Endothelial cell (in vitro differentiated cells): ENCODE data around the gene TMEM170A. TPM values are rescaled to one million over a fixed set of nuclear protein-coding genes. Genes with fewer than 3 reads are reported as not detected.

Experiments
- DNase-seq: peaks from one replicate; pipeline ENCODE4 v3.0.0; 2021; ENCODE audit warnings: low spot score
- H3K27ac Mint-ChIP-seq: one replicate; pipeline ENCODE4 v1.8.0; 2021; ENCODE audit warnings: mixed read lengths, inconsistent platforms; ENCODE audit not compliant: unreplicated experiment
- H3K27me3 Mint-ChIP-seq: one replicate; pipeline ENCODE4 v1.8.0; 2021; ENCODE audit warnings: mild to moderate bottlenecking, moderate library complexity, mixed read lengths, inconsistent platforms; ENCODE audit not compliant: unreplicated experiment
- H3K36me3 Mint-ChIP-seq: one replicate; pipeline ENCODE4 v1.8.0; 2021; ENCODE audit warnings: mild to moderate bottlenecking, low read depth, mixed read lengths, inconsistent platforms; ENCODE audit not compliant: unreplicated experiment
- H3K4me1 Mint-ChIP-seq: one replicate; pipeline ENCODE4 v1.8.0; 2021; ENCODE audit warnings: mild to moderate bottlenecking, mixed read lengths, inconsistent platforms; ENCODE audit not compliant: unreplicated experiment
- H3K4me3 Mint-ChIP-seq: one replicate; pipeline ENCODE4 v1.8.0; 2021; ENCODE audit warnings: mild to moderate bottlenecking, mixed read lengths, inconsistent platforms; ENCODE audit not compliant: unreplicated experiment
- H3K9me3 Mint-ChIP-seq: one replicate; pipeline ENCODE4 v1.8.0; 2021; ENCODE audit warnings: mixed read lengths, inconsistent platforms; ENCODE audit not compliant: unreplicated experiment
- CTCF ChIP-seq: fragments of 200-600 bp; sonication (generic); IDR thresholded peaks from one replicate; pipeline ENCODE4 v1.5.0; 2021; ENCODE audit warnings: antibody characterized with exemption; ENCODE audit not compliant: unreplicated experiment
- total RNA-seq: library from RNA; stranded (reverse); fragmentation: NEBNext Ultra II Directional; extraction: Animal tissue kit (Norgen Biotek cat#: 25700); gene quantifications from one replicate; pipeline ENCODE4 v1.2.1, GENCODE V29; 2021; ENCODE audit not compliant: unreplicated experiment

Gene TMEM170A
- total RNA-seq, 1 donor from 2014 or later = 38.0 TPM

DNA sequence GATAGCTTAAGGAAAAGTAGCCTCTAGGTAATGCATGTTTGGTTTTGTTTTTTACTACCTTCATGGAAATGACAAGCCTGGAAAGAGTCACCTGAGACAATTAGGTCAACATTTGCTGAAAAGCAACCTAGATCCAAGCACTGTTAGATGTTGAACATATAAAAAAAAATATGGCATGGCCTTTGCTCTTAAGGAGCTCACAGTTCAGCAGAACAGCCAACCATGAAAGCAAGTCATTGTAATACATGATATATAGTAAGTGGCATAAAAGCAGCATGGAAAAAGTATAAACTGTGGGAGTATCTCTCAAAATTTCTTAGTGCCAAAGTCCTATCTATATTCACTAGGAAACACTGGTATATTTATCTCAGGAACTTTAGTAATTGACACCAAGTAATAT, 62.8 kb downstream of the TMEM170A start:
- DNase-seq = no peak
- H3K27me3 Mint-ChIP-seq = no peaks in the 10 kb centered on the region
- no peak overlapping the region for H3K27ac Mint-ChIP-seq
- H3K9me3 Mint-ChIP-seq = no peaks in the 10 kb centered on the region
- TF ChIP-seq CTCF = no peak
- H3K36me3 Mint-ChIP-seq = peaks cover 4% of the 10 kb centered on the region
- H3K4me1 Mint-ChIP-seq = no peaks in the 10 kb centered on the region
- no peak overlapping the region for H3K4me3 Mint-ChIP-seq

- Mint-ChIP-seq H3K27me3 (peaks cover 2% of the 10 kb centered on the region), H3K4me1 (no peaks in the 10 kb centered on the region), H3K27ac (peak overlapping the region; percentile 30), H3K36me3 (peaks cover 7% of the 10 kb centered on the region), H3K9me3 (no peaks in the 10 kb centered on the region), H3K4me3 (no peak overlapping the region)
- DNase-seq = no peak
- no peak for TF ChIP-seq CTCF
Observed at GRCh38 chr16:75398333-75398732, 66.2 kb downstream of the TMEM170A start.

DNA sequence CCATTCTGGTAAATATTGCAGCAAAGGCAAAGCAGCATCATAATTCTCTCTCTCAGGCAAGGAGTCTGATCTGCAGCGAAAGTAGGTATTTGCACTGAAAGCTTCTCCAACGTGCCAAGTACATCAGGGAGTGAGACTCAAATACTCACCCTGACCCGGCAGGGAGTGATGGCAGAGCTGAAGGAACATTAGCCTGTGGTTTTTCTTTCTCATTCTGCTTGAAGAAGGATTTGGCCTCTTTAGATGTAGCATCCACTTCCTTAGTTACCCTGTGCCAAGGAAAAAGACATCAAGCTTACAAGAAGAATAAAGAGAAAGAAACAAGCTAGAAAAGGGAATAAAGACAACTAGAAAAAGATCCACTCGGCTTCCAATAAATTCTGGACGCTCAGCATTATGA, 69.5 kb downstream of the TMEM170A start:
- no peaks in the 10 kb centered on the region for H3K9me3 Mint-ChIP-seq
- no peak for DNase-seq
- H3K27ac Mint-ChIP-seq = peak overlapping the region; percentile 57
- peaks cover 2% of the 10 kb centered on the region for H3K27me3 Mint-ChIP-seq
- TF ChIP-seq CTCF = no peak
- peaks cover 15% of the 10 kb centered on the region for H3K36me3 Mint-ChIP-seq
- peaks cover 8% of the 10 kb centered on the region for H3K4me1 Mint-ChIP-seq
- H3K4me3 Mint-ChIP-seq = no peak overlapping the region

Other genes starting within 250 kb of the TMEM170A start
- gene CTRB1, start 245.7 kb downstream of the TMEM170A start, total RNA-seq = not detected
- gene BCAR1, start 213.1 kb downstream of the TMEM170A start, total RNA-seq = 182 TPM
- gene CFDP1, start 31.2 kb downstream of the TMEM170A start, total RNA-seq = 65.7 TPM
- gene CHST6, start 30.8 kb upstream of the TMEM170A start, total RNA-seq = 5.3 TPM
- gene CHST5, start 71.4 kb upstream of the TMEM170A start, total RNA-seq = 0.13 TPM
- gene TMEM231, start 91.6 kb upstream of the TMEM170A start, total RNA-seq = 14.5 TPM
- gene GABARAPL2, start 101.7 kb upstream of the TMEM170A start, total RNA-seq = 222 TPM
- 137 TPM for gene ADAT1, start 158.6 kb upstream of the TMEM170A start, total RNA-seq
- gene KARS1, start 183.0 kb upstream of the TMEM170A start, total RNA-seq = 161 TPM
- 48.0 TPM for gene TERF2IP, start 183.1 kb upstream of the TMEM170A start, total RNA-seq
- gene CPHXL2, start 212.3 kb upstream of the TMEM170A start, total RNA-seq = not detected
- not detected for gene DUXB, start 236.8 kb upstream of the TMEM170A start, total RNA-seq